GF-D8 (cell line): Measurements from ENCODE around the gene SLC2A14.
"Not testable (repeated sequence)": the region's sequence is repeated elsewhere in the genome, so short reads cannot be mapped to it uniquely, and the experiment has no call there.

Experiments
- DNase-seq: peaks from one replicate; lab custom pipeline; 2025; lab: John Stamatoyannopoulos, UW

Gene SLC2A14

DNA sequence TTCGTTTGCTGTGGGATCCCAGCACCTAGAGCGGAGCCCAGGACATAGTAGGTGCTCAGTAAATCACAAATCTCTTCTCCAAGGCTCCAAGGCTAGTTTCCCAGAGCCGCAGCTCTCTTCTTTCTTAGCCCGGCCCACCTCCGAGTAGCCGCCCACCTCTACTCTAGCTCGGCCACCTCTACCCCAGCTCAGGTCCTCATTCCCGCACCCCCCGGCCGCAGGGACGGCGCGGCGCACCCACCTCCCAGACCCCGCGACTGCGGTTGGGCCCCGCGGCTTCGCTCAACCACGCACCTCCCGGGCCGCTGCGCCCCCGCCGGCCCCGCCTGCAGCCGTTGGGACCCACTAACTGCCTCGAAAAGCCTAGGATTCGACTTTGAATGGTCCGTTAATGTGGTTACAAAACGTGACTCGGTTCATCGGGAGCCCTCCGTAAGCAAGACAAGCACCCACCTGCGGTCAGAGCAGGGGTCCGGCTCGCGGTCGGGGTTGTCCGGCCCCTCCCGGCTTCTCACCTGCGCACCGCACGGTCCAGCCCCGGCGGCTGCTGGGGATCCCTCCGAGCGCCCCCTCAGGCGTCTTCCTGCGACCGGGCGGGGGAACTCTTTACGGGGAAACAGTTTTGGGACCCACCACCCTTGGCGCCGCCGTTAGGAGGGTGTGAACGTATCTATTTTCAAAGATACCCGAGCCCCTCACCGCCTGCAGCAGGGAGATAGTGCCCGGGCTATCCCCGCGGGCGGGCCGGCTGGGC, at the start of gene SLC2A14:
SLC2A14 (minus strand) TSS at position 350 of the 754 bp plus-strand sequence. CDS start 3,035 bp downstream, outside the sequence.
- no peak for DNase-seq

DNA sequence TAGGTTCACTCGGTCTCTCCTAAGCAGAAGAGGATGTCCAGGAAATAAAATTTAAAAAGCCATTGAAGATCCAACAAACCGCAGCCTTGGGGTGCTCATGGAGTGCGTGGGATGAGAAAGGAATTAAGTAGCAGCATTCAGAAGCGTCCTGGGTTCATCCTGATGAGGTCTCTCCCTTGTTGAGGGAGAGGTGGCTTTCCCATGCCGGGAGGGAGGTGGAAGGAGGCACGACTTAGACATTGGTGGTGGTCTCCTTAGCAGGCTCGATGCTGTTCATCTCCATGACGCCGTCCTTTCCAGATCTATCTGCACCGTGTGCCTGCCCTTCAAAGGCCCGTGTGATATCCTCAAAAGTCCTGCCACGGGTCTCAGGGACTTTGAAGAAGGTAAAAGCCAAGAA, 48.5 kb upstream of the SLC2A14 start:
- DNase-seq = not testable (repeated sequence)

DNA sequence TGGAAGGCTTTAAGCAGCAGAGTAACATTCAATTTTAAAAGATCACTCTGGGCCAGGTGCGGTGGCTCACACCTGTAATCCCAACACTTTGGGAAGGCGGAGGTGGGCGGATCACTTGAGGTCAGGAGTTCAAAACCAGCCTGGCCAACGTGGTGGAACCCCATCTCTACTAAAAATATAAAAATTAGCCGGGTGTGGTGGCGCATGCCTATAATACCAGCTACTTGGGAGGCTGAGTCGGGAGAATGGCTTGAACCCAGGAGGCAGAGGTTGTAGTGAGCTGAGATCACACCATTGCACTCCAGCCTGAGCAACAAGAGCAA, 45.5 kb upstream of the SLC2A14 start:
- DNase-seq = not testable (repeated sequence)

DNA sequence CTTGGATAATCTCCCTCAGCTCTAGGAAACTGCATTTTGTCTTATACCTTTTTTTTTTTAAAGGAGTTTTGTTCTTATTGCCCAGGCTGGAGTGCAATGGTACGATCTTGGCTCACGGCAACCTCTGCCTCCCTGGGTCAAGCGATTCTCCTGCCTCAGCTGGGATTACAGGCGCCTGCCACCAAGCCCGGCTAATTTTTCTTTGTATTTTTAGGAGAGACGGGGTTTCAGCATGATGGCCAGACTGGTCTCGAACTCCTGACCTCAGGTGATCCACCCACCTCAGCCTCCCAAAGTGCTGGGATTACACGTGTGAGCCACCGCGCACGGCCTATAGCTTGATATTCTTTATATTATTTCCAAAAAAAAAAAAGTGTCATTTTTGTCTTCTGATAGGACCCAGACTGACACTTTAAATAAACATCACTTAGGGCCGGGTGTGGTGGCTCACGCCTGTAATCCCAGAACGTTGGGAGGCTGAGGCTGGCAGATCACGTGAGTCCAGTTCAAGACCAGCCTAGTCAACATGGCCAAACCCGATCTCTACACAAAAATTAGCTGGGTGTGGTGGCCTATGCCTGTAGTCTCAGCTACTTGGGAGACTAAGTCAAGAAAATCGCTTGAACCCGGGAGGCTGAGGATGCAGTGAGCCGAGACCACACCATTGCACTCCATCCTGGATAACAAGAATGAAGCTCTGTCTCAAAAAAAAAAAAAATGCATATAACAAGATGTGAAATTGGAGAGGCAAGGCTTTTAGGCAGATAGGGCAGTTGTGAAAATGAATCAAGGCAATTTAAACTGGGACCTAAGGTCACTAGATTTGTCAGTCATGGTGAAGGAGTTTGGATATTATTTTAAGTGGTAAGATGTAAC, 44.9 kb upstream of the SLC2A14 start:
- no peak for DNase-seq

DNA sequence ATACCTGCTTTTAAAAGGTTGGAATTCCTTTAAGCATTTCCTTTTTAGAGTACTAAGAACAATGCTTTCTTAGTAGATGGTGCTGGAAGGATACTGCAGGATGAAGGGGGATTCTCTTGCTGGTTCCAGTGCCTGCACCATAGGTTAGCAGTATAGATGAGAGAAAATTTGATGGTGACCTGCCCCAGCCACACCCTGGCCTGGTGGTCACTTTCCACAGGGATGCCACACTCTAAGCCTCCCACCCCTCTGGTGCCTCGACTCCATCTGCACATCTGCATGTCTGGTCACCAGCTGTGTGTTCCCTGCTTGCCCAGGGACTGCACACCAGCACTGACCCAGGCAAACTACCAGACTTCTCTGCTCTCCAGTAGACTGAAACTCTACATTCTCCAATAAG, 44.2 kb upstream of the SLC2A14 start:
- no peak for DNase-seq

DNA sequence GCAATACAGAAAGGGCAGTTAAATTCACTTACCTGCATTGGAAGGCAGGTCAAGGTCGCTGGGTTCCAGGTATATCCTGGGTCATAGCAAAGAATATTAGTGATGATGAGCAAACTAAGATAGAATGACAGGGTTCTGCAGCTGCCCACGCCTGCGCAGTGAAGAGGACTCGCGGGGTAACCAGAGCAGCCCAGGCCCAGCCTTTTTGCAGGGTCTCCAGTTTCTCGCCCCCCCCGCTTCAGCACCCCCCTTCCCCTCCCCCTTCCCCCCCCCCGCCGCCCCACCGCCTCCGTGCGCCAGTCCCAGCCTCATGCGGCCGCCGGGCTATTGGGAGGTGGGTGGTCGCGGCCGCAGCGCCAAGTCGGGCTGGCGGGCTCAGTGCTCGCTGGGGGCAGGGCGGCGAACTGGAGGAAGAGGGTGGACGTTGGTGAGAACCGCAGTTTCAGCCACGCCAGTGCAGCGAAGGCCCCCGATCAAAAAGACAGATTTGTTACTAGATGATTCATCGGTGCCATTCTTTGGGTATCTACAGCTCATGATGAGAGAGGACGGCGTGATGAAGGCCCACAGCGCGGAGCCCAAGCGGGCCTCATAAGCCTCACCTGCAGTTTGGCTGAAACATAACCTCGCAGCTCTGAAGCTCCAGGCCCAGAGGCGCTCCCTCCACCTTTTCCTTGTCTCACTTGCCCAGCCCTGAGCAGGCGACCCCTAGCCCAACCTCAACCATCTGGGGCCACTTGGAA, 43.1 kb upstream of the SLC2A14 start:
- no peak for DNase-seq

DNA sequence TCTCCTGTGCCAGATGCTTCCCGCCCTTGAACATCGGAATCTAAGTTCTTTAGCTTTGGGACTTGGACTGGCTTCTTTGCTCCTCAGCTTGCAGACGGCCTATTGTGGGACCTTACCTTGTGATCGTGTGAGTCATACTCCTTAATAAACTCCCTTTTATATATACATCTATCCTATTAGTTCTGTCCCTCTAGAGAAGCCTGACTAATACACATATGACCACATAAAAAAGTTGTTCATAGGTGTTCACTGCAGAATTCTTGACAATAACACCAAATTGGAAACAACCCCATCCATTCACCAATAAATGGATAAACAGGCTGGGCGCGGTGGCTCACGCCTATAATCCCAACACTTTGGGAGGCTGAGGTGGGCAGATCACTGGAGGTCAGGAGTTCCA, 37.4 kb upstream of the SLC2A14 start:
- not testable (repeated sequence) for DNase-seq

DNA sequence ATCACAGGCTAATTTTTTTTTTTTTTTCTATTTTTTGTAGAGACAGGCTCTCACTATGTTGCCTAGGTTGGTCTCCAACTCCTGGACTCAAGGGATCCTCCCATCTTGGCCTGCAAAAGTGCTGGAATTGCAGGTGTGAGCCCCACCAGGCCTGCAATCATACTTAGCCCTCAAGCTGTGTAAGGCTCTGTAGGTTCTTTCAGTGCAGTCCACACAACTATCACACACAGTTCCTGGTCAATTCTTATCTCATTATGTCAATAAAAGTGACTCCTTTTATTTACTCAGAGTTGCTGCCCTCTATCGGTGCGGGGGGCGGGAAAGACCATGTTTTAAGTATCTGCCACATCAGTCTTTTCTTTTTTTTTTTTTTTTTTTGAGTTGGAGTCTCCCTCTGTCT, 34.3 kb upstream of the SLC2A14 start:
- DNase-seq = no peak

DNA sequence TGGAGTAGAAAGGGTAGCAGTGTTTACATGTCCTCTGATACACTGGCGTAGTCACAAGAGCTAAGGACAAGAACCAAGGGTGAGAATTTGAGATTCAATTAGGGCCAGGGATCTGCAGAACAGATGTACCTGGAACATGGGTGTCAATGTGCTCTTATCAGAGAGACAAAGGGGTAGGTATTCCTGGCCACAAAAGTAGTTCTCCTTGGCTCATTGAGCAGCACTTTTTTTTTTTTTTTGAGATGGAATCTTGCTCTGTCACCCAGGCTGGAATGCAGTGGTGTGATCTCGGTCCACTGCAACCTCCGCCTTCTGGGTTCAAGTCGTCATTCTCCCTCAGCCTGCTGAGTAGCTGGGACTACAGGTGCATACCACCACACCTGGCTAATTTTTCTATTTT, 33.6 kb upstream of the SLC2A14 start:
- DNase-seq = not testable (repeated sequence)

DNA sequence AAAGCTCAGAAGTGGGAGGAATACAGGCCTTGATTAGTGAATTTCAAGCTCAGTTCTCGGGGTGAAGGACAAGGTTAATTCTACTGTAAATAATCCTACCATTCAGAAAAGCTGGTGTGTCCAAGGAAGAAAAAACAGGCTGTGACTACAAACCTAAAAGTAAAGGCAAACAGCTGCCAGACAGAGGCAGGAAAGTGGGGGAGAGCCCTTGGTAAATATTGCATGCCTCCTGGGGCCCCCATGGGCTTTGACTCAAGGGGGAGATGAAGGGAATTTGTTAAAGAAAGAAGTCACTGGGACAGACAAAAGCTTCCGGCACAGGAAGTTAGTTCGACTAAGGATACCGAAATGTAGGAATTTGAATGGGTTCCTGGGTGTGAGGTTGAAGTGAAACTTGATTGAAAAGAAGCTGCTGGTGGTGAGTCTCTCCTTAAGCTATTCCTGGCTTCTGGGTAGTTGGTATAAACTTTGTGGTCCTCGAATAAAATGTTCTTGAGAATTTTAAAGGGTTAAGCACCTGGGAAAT, 32.9 kb upstream of the SLC2A14 start:
- not testable (repeated sequence) for DNase-seq

DNA sequence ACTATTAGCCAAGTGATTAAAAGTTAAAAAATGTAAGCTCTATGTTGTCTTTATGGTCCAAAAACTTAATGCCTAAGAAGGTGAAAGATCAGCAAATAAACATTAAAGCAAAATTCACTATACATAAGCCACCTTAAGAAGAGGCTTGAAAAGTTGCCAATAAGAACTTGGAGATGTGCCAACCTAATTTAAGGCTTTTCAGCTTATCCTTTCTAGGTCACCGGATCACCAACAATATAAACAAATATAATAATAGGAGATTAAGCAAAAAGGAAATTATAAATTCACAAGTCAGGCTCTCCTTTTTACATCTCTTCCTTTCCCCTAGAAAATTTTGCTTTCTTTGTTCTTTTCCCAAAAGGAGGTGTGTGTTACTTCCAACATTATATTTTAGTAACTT, 32.4 kb upstream of the SLC2A14 start:
- no peak for DNase-seq

DNA sequence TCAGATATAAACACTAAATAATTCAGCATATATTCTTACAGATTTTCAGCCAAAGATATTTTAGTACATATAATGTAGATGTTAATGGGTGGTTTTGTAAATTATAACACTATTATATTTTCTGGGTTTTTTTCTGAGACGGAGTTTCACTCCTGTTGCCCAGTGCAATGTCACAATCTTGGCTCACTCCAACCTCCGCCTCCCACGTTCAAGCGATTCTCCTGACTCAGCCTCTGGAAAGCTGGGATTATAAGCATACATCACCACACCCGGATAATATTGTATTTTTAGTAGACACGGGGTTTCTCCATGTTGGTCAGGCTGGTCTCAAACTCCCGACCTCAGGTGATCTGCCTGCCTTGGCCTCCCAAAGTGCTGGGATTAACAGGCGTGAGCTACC, 29.7 kb upstream of the SLC2A14 start:
- DNase-seq = not testable (repeated sequence)

DNA sequence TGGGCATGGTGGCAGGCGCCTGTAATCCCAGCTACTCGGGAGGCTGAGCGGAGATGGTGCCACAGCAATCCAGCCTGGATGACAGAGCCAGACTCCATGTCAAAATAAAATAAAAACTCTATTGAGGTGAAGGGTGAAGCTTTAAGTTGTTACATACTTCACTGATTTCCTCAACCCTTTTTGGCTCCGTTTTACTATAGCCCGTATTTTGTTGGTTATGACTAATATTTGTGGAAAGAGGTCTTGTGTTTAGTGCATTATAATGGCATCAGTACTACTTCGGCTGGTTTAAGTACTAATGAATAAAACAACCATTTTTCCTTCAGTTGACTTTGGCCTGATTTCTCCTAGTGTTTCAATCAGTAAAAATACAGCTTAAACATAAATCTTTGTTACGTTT, 27.0 kb upstream of the SLC2A14 start:
- no peak for DNase-seq

DNA sequence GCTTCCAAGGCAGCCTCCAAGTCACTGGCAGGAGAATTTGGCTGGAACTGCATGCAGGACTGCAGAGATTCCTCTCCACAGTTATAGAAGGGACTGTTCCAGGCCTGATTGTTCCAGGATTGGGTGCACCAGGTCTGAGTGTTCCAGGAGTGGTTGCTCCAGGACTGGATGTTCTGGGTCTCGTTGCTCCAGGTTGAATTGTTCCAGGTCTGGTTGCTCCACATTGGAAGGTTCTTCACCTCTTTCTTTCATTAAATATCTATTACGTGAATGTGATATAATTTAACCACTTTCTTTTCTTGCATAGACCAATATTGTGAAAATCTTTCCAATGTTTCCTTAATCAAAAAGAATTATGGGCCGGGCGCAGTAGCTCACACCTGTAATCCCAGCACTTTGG, 24.0 kb upstream of the SLC2A14 start:
- DNase-seq = not testable (repeated sequence)

DNA sequence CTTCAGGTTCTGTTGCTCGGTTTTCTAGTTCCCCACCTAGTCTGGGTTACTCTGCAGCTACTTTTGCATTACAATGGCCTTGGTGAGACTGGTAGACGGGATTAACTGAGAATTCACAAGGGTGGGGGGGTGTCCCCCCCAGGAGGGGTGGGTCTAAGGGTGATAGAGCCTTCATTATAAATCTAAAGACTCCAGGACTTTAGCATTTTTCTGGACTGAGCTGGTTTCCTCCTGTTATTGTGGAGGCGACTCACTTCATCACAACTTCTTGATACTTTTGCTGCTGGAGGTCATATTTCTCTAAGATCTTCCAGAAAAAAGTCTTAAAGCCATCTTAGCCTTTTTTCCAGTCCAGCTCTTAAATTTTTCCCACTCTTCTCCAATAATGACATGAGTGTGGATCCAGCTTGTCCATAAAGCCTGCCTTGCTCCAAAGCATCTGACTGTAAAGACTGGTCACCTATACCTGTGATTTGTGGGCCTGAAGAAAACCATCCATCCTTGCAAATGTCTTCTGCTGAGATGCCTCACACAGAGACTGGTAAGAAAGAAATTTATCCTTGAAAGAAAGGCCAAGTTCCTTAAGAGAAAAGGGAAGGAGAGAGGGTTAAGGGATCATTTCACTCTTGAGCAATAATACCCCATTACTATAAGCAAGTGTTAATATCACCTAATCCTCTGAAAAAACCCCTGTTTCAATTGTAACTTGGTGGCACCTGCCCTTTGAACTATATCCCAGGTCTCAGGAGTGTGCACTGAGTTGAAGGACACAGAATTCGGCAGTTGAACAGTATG, 19.7 kb upstream of the SLC2A14 start:
- no peak for DNase-seq

DNA sequence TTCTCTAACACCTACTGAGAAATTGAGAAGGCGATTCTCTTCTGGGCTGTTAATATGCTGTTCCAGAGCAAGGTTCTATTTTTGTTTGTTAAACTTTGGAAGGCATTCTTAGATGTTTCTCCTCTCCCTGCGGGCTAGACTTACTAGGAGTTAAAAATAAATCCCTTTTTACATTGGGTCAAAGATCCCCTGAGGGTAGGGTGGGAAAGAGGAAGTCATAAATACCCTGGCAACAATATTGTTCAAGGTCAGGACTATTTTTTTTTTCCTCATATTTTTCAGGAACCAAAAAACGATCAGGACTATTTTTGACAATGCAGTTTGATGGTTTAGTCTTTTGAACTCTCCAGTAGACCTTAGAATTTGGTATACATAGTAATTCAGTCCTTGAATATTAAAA, 12.0 kb upstream of the SLC2A14 start:
- no peak for DNase-seq

DNA sequence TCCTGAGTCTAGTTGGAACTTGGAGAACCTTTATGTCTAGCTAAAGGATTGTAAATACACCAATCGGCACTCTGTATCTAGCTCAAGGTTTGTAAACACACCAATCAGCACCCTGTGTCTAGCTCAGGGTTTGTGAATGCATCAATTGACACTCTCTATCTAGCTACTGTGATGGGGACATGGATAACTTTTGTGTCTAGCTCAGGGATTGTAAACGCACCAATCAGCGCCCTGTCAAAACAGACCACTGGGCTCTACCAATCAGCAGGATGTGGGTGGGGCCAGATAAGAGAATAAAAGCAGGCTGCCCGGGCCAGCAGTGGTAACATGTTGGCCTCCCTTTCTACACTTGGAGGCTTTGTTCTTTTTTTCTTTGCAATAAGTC, 9.0 kb upstream of the SLC2A14 start:
- DNase-seq = not testable (repeated sequence)

DNA sequence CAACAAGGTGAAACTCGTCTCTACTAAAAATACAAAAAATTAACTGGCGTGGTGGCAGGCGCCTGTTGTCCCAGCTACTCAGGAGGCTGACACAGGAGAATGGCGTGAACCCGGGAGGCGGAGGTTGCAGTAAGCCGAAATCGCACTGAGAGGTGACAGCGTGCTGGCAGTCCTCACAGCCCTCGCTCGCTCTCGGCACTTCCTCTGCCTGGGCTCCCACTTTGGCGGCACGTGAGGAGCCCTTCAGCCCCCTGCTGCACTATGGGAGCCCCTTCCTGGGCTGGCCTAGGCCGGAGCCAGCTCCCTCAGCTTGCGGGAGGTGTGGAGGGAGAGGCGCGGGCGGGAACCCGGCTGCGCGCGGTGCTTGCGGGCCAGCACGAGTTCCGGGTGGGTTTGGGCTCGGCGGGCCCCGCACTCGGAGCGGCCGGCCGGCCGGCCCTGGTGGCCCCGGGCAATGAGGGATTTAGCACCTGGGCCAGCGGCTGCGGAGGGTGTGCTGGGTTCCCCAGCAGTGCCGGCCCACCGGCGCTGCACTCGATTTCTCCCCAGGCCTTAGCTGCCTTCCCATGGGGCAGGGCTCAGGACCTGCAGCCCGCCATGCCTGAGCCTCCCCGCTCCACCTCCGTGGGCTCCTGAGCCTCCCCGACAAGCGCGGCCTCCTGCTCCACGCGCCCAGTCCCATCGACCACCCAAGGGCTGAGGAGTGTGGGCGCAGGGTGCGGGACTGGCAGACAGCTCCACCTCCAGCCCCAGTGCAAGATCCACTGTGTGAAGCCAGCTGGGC, 8.4 kb upstream of the SLC2A14 start:
- DNase-seq = not testable (repeated sequence)

DNA sequence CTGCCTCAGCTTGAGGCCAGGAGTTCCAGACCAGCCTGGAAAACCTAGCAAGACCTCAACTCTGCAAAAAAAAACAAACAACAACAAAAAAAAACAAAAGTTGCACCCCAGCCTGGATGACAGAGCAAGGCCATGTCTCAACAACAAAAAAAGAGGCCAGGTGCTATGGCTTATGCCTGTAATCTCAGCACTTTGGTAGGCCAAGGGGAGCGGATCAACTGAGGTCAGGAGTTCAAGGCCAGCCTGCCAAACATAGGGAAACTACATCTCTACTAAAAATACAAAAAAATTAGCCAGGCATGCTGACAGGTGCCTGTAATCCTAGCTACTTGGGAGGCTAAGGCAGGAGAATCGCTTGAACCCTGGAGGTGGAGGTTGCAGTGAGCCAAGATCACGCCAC, 6.5 kb upstream of the SLC2A14 start:
- DNase-seq = no peak

DNA sequence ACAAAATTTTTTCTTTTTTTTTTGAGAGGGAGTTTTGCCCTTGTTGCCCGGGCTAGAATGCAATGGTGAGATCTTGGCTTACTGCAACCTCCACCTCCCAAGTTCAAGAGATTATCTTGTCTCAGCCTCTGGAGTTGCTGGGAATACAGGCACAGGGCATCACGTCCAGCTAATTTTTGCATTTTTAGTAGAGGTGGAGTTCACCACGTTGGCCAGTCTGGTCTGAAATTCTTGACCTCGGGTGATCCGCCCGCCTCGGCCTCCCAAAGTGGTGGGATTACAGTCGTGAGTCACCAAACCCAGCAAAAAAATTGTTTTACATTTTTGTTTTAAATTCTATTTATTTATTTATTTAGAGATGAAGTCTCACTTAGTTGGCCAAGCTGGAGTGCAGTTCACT, 4.7 kb upstream of the SLC2A14 start:
- no peak for DNase-seq

DNA sequence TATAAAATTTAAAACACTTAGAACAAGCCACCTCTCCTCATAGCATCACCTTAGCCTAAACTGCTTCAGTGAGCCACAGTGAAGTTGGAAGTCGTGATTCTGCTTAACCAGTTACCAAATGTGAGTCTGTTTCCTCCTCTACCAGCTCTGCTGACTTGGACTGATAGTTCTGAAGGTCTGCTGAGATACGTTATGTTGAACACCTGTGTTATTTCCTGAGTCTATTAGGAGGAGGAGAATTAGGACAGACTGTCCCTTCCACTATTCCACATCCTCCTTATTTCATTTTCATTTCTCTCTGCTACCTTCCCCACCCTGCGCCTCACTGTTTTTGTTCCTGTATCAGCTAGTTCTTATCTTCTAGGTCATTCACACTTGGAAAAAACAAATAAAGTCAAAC, 2.4 kb downstream of the SLC2A14 start:
- no peak for DNase-seq
